Calu3 (cell line): ENCODE results near the gene SLX9. TPM values are rescaled to one million over a fixed set of nuclear protein-coding genes. Genes with fewer than 3 reads are reported as not detected.

ENCODE experiments used
- BruUV-seq: library from RNA; stranded (reverse); fragments of 400-500 nt; replicated peaks from 2 replicates; lab custom pipeline; 2021; lab: Mats Ljungman, UMichigan
- CTCF ChIA-PET: fragments of 300-600 bp; sonication (Branson Sonifier 250); formaldehyde crosslinking; loops from one replicate; lab custom pipeline; 2022; ENCODE audit warnings: antibody characterized with exemption; lab: Charles Lee
- DNase-seq: peaks from one replicate; pipeline ENCODE4 v3.0.0; 2022
- H3K27ac Mint-ChIP-seq: one replicate; pipeline ENCODE4 v1.8.0; 2022; ENCODE audit warnings: mixed read lengths; ENCODE audit not compliant: unreplicated experiment
- H3K27me3 Mint-ChIP-seq: one replicate; pipeline ENCODE4 v1.8.0; 2022; ENCODE audit warnings: mixed read lengths; ENCODE audit not compliant: unreplicated experiment
- H3K36me3 Mint-ChIP-seq: one replicate; pipeline ENCODE4 v1.8.0; 2022; ENCODE audit warnings: mild to moderate bottlenecking, moderate library complexity, mixed read lengths; ENCODE audit not compliant: insufficient read depth, unreplicated experiment
- H3K4me1 Mint-ChIP-seq: one replicate; pipeline ENCODE4 v1.8.0; 2022; ENCODE audit warnings: mild to moderate bottlenecking, low read depth, mixed read lengths; ENCODE audit not compliant: unreplicated experiment
- H3K4me3 Mint-ChIP-seq: one replicate; pipeline ENCODE4 v1.8.0; 2022; ENCODE audit warnings: mild to moderate bottlenecking, low read depth, moderate library complexity, mixed read lengths; ENCODE audit not compliant: unreplicated experiment
- H3K9me3 Mint-ChIP-seq: one replicate; pipeline ENCODE4 v1.8.0; 2022; ENCODE audit warnings: low read depth, mixed read lengths; ENCODE audit not compliant: unreplicated experiment
- intact Hi-C: fragments of 100-400 bp; cut with micrococcal nuclease; formaldehyde crosslinking; loops from one replicate; pipeline ENCODE4 v1.10.0; 2022; ENCODE audit not compliant: unreplicated experiment
- total RNA-seq: library from RNA; stranded (reverse); gene quantifications from 2 replicates; pipeline ENCODE4 v1.2.3, GENCODE V29; 2022
- TF ChIP-seq, protein P1 (sequence below): fragments of 200-600 bp; IDR thresholded peaks from one replicate; pipeline ENCODE4 v1.8.0; 2022; ENCODE audit warnings: antibody characterized with exemption; ENCODE audit not compliant: unreplicated experiment

SLX9 gene
- total RNA-seq, 1 experiment from 2014 or later: 24.6 TPM

- H3K27me3 Mint-ChIP-seq: no peaks in the 10 kb centered on the region
- intact Hi-C loops: no loop called here
- CTCF ChIA-PET: no interaction called here
- H3K9me3 Mint-ChIP-seq: no peaks in the 10 kb centered on the region
- peaks cover 6% of the 10 kb centered on the region for H3K36me3 Mint-ChIP-seq
- TF ChIP-seq, protein P1, sequence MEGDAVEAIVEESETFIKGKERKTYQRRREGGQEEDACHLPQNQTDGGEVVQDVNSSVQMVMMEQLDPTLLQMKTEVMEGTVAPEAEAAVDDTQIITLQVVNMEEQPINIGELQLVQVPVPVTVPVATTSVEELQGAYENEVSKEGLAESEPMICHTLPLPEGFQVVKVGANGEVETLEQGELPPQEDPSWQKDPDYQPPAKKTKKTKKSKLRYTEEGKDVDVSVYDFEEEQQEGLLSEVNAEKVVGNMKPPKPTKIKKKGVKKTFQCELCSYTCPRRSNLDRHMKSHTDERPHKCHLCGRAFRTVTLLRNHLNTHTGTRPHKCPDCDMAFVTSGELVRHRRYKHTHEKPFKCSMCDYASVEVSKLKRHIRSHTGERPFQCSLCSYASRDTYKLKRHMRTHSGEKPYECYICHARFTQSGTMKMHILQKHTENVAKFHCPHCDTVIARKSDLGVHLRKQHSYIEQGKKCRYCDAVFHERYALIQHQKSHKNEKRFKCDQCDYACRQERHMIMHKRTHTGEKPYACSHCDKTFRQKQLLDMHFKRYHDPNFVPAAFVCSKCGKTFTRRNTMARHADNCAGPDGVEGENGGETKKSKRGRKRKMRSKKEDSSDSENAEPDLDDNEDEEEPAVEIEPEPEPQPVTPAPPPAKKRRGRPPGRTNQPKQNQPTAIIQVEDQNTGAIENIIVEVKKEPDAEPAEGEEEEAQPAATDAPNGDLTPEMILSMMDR: no peak
- H3K4me3 Mint-ChIP-seq: no peak overlapping the region
- H3K27ac Mint-ChIP-seq: no peak overlapping the region
- no TSS peak for BruUV-seq
- DNase-seq: no peak
- H3K4me1 Mint-ChIP-seq: no peaks in the 10 kb centered on the region
Measured at GRCh38 chr21:44967082-44968047, 27.5 kb downstream of the SLX9 start.

GRCh38 chr21:44969066-44969670, 29.3 kb downstream of the SLX9 start:
- DNase-seq: no peak
- Mint-ChIP-seq H3K4me3 (no peak overlapping the region), H3K4me1 (no peaks in the 10 kb centered on the region), H3K36me3 (peaks cover 6% of the 10 kb centered on the region), H3K27ac (no peak overlapping the region), H3K9me3 (no peaks in the 10 kb centered on the region), H3K27me3 (no peaks in the 10 kb centered on the region)
- intact Hi-C loops: no loop called here
- TF ChIP-seq, protein P1: no peak
- CTCF ChIA-PET: no interaction called here
- no TSS peak for BruUV-seq

GRCh38 chr21:44969931-44970755, 30.3 kb downstream of the SLX9 start:
- Mint-ChIP-seq H3K36me3 (peaks cover 6% of the 10 kb centered on the region), H3K4me3 (no peak overlapping the region), H3K27me3 (no peaks in the 10 kb centered on the region), H3K4me1 (no peaks in the 10 kb centered on the region), H3K9me3 (no peaks in the 10 kb centered on the region), H3K27ac (no peak overlapping the region)
- no TSS peak for BruUV-seq
- TF ChIP-seq, protein P1: no peak
- no peak for DNase-seq
- intact Hi-C loops: no loop called here
- CTCF ChIA-PET: interaction anchor here (0.6 kb wide), 1 partner anchor 169 kb away, joined by 9 read pairs; no protein-coding TSS in a partner anchor
